Measurements from ENCODE around the gene USP17L21.
"Not testable (repeated sequence)": the region's sequence is repeated elsewhere in the genome, so short reads cannot be mapped to it uniquely, and the experiment has no call there.

- TF ChIP-seq CTCF, POLR2A (IDR thresholded peaks at IDR 0.05): not testable (repeated sequence)
Observed at GRCh38 chr4:9215105-9215504, 47.6 kb upstream of the USP17L21 start, which contains the start of gene USP17L11.

All from uterus (tissue), 2 donors.